OCI-LY3 (cell line): ENCODE measurements around the gene ALOX12B.

Experiments used
- EZH2phosphoT487 ChIP-seq: fragments of 200-600 bp; shearing (Covaris generic); IDR thresholded peaks from 2 replicates; pipeline ENCODE4 v1.6.1; 2018; ENCODE audit warnings: antibody characterized with exemption, mixed run types, low read depth
- TF ChIP-seq, protein P1 (sequence below): fragments of 200-600, 300-600 bp; sonication (generic); IDR thresholded peaks from 2 replicates; pipeline ENCODE4 v1.5.1; 2014; ENCODE audit warnings: antibody characterized with exemption, low read length, low read depth

DNA sequence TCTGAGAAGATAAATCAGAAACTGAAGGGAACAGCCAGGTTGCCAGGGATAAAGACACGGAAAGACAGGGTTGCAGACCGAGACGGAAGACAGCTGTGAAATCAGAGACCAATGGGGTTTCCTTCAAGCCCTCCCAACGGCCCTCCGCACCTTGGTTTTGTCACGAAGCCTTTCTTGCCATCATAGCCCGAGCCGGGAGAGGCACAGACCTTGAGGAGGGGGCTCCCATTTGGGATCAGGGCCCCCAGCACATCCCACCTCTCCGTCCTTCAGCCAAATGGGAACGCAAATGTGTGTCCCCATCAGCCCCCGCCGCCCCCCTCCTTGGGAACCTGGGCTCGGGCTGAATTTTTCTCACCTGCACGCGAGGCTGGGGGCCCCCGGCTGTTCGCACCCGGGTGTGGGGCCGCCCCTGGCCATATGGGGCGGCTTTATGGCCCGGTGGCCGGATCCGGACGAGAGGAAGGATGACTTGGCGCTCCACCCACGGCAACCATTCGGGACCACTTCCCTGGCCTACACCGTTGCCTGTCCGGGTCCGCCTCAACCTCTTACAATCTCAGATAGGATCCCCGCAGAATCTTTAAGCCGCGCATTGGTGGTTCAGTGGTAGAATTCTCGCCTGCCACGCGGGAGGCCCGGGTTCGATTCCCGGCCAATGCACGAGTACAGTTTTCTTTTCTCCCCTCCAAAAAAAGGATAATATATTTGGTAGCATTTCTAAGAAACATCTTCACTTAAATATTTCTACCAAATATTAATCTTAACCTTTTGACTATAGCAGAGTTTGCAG is 37.8 kb upstream of the ALOX12B start:
- TF ChIP-seq, protein P1, sequence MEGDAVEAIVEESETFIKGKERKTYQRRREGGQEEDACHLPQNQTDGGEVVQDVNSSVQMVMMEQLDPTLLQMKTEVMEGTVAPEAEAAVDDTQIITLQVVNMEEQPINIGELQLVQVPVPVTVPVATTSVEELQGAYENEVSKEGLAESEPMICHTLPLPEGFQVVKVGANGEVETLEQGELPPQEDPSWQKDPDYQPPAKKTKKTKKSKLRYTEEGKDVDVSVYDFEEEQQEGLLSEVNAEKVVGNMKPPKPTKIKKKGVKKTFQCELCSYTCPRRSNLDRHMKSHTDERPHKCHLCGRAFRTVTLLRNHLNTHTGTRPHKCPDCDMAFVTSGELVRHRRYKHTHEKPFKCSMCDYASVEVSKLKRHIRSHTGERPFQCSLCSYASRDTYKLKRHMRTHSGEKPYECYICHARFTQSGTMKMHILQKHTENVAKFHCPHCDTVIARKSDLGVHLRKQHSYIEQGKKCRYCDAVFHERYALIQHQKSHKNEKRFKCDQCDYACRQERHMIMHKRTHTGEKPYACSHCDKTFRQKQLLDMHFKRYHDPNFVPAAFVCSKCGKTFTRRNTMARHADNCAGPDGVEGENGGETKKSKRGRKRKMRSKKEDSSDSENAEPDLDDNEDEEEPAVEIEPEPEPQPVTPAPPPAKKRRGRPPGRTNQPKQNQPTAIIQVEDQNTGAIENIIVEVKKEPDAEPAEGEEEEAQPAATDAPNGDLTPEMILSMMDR, result no peak
- no peak for TF ChIP-seq EZH2phosphoT487
